Inflammatory macrophage treated with lipopolysaccharide for 4 hours (primary cell): ENCODE results near the gene PAX2.
A peak's percentile ranks its signal among the peaks of the same experiment; 100 is the strongest.

ENCODE experiments used
- DNase-seq: peaks from one replicate; pipeline ENCODE4 v3.0.0-alpha.2; 2020

PAX2 gene

DNA sequence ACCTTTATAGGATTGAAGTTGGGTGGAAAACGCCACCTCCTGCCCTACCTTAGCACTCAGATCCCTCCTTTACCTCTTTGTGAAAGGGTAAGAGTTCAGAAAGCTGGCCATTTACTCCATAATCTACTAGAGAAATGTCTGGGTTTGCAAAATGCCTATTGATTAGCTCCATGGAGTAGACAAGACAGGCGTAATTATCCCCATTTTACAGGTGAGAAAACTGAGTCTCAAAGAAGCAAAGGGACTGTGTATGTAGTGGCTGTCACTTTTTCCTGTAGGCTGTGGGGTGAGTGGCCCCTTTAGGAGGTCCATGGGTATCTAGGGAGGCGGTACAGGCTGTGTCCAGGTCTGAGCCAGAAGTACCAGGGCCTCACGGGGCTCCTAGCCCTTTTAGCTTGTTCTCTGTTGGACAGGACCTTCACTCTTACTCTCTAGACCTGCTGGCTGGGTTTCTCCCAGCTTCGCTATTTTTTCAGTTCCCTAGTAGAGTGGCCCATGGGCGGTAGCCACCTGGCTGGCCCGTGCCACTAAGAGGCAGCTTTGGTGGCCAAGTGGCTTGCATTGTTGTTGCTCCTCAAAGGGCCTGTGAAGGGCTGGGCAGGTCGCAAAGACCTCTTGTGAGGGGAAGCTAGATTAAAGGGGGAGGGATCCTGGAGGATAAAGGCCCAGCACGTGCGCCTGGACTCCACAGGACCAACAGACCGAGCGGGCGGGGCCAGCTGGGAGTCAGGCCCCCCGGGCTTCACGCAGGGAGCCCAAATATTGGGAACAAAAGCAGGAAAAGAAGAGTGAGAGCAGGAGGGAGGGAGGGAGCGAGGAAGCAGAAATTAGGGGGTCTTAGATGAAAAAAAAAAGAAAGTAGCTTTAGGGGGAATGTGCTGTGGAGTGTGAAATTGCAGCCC is 4.7 kb upstream of the PAX2 start:
- no peak for DNase-seq

DNA sequence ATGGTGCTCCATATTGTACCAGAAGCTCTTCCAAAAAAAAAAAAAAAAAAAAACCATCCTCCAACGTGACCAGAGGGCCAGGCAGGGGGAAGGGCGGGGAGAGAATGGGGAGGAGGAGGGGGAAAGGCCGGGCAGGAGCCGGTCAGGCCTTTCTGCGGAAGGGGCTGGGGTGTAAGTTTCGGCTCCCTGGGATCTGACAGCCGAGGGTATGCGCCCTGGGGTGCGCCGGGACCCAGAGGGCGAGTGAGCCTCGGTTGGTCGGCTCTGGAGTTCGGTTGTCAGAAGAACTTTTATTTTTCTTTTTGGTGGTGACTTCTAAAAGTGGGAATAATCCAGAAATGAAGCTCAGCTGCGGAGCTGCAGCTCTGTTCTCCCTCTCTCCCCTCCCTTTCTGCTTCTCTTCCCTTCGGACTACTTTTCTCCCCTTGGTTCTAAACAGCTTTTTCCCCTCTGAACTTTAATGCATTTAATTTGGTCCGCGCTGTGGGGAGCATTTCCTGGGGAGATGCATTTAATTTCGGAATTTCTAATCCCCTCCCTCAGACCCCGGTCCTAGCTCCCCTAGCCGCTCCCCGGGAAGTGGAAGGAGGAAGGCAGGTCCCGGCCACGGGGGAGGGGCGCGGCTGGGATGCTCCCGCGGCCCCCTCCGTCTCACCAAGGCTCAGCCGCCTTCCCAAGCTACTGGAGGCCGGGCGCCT is 3.9 kb upstream of the PAX2 start:
- DNase-seq = no peak

DNA sequence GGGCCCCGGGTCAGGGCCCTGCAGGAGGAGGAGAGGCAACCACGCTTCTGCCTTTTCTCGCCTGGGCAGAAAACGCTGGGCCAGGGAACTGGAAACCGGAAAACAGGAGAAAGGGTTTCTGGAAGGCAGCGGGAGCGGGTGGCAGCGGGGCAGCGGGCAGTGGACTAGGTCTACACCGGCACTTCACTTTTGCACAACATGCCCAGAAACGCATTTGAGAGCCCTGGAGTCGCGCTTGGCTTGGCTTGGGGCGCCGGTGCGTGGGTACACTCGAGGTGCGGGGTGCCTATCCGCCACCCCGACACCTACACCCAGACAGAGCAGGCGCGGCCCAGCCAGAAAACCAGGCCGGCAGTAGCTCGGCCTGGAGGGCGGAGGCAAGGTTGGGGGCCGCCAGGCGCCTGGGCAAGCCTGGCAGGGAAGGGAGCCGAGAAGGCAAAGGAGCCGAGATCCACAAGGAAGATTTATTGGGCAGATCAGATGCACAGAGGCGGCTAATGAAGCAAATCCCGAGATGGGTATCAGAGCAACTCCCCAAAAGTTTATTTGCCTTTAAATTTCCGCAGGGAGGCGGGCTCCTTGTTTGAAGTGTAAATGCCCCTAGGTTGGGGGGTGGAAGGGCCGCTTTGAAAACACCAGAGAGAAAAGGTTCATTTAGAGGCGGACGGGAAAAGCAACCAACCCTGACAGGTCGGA is 3.2 kb upstream of the PAX2 start:
- no peak for DNase-seq

DNA sequence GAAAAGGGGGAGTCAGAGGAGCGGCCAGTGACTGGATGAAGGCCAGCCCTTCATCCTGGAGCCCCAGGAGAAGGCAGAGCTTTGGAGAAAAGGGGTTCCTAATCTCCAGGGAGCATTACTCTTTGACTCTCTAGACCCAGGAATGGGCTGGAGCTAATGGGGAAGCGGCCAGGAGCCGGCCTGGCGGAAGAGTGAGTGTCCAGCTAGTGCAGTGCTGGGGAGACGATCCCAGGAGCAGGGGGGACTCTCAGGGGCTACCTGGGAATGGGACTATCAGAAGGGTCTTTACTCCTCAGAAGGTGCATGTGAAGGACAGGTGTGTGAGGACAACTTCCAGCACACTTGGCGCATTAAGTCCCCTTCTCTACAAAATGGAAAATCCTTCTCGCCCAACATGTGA is 2.4 kb upstream of the PAX2 start:
- no peak for DNase-seq

DNA sequence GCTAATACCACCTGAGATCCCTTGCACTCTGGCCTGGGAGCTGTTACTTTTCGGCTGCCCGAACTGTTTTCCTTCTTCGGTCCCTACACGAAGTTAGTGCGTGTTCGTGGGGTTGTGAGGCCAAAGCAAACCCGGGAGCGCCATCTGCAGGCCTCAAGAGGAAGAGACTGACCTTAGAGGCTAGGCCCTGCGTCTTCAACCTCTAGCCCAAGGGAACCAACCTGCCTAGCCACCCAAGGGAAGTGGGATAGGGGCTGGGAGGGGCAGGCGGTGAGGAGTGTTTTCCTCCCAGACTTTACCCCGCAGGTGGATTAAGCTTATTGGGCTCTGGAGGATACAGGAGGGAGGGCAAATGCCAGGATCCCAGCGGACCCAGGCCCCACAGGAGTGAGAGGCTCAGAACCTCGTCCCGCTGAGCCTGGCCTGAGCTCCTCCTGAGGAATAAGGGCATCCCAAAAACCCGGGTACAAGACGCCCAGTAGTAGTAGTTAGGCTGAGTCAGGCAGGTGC is 1.7 kb upstream of the PAX2 start:
- peak; percentile 78 for DNase-seq

DNA sequence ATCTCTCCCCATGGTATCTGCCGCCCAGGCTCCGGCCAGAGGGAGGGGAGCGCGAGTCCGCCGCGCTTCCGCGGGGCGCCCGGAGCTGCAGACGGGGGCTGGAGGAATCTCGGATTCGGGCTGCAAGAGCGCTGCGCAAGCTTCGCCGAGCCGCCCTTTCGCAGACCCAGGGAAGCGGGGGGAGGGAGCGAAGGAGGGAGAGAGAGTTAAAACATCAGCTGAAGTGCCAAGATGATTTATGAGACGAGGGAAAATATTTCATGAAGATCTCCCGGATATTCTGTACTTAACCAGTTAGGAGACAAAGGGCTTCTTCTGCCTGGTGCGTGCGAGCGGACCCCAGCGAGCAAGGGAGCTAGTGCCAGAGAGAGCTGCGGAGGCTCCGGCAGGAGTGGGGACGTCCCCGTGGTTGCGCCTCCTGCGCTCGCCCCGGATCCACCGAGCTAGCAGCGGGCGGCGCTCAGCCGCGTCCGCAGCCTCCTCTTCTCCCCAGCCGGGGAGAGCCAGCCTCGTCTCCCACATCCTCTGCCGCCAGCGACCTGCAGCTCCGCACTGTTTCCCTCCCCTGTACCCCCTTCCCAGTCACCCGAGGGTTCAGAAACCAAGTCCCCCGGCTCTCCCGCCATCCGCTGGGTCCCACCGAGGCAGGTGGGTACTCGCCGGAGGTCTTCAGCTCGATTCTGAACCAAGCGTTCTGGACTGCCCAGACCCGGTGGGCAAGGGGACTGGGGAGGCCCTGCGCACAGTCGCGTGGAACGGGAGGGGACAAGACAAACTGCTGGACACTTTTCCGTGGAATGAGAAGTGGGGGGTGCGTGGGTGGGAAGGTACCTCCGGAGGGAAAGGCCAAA is 1.0 kb upstream of the PAX2 start:
- DNase-seq = no peak

DNA sequence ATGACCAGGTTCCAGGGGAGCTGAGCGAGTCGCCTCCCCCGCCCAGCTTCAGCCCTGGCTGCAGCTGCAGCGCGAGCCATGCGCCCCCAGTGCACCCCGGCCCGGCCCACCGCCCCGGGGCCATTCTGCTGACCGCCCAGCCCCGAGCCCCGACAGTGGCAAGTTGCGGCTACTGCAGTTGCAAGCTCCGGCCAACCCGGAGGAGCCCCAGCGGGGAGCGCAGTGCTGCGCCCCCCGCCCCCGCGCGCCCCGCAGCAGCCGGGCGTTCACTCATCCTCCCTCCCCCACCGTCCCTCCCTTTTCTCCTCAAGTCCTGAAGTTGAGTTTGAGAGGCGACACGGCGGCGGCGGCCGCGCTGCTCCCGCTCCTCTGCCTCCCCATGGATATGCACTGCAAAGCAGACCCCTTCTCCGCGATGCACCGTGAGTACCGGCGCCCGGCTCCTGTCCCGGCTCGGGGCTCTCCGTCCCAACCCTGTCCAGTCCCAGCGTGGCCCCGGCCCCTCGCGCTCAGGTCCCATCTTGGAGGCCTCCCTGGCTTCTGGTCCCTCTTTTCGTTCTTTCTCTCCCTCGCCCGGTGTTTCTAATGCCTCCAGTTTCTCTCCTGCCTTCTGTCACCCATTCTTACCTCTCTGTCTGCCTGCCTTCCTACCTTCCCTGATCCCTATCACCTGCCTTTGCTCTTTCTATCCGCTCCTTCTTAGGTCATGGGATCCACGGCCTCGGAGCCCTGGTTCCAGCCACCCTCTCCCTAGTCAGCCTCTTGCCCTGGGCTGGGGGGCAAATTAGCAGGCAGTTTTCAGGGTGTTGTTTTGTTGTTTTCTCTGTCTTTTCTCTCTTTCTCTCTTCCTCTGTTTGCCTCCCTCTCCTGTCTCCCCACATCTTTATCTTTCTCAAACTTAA is 751 bp downstream of the PAX2 start:
- DNase-seq = no peak

DNA sequence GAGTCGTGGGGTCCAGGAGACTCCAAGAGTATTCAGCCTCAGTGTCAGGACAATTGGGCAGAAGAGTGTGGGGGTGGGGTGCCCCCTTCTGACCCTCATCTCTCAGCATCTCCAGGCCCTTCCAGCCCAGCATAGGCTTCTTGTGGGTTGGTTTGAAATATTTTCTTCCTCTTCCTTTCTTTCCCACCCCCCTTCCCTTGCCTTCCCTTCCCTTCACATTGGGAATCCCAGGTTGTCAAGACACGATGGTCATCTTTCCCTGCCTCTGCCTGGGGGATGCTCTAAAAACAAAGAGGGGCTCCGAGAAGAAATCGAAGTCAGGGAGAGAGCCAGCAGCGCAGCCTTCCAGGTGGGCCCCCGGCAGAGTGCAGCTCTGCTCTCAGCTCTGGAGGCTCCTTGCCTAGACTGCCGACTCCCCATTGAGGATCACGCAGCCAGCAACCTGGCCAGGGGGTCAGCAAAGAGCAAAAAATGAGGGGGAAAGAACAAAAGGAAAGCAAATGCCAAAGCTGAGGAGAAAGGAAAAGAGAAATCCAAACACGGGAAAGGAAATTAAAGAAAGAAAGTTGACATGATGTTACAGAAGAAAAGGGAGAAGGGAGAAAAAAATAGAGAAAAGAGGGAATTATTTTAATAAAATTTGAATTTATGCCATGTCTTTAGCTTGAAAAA is 1.5 kb downstream of the PAX2 start:
- no peak for DNase-seq

DNA sequence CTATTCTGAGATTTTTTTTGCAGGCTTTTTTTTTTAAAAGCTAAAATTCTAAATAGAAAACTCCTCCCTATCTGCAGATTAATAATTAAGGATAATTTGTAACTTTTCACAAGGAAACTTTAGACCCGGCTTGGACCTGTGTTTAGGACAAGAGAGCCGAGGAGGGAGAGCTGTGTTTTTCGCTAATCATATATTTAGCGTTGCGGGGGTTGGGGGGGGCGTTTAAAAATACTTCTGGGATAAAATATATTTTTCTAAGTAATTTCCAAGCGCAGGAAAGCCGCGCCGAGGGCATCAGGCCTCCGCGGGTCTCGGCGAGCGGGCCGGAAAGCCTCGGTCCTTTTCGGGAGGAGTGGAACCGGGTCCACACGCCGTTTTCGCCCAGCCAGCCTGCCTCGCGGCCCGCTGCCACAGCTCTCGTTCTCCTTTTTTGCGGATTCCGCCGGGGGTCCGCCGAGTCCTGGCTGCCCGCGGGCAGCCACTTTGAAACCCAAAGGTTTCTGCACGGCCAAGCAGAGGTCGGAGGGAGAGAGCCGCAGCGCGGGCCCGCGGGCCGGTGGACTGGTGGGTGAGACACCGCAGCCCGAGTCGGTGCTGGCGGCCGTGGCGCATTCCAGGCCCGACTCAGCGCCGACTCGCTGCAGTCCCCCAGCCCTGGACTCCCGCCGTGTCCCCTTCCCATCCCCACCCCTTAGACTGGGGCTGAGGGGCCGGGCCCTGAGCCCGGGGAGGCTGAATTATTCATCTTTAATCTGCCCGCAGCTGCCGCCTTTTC is 2.3 kb downstream of the PAX2 start:
- no peak for DNase-seq

DNA sequence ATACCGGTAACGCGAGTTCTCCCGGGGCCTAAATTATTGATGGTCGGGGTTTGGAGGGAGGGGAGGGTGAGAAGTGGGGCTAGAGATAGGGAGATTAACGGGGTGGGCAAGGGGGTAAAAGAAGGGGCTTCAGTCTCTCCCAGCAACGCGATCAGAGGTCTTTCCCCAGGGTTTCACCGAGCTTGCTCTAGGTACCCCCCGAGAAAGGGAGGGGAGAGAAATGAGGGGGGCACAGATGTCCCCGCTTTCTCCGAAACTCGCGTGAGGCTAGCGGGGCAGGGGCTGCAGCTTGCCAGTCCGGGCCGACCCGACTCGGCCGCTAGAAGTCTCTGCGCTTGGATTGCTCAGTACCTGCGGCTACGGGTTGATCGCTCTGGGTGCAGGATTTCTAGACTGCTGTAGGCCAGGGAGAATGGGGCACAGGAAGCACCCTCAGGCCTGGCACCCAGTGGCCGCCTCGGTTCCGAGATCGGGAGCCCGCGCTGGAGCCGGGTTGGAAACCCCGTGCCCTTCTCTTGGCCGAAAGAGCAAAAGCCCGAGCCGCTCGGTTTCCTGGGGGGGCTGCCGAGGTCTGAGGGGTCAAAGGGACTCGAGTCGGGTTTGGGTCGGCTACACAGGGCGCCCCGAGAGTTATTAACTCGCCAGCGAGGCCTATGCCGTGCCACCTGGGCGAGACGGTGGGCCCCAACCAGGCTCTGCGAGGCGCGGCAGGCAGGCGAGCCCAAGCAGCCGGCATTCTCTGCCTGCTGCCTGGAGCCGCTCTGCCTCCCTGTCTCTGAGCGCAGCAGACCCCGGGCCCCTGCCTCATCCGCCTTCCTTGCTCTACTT is 3.1 kb downstream of the PAX2 start:
- DNase-seq = no peak

DNA sequence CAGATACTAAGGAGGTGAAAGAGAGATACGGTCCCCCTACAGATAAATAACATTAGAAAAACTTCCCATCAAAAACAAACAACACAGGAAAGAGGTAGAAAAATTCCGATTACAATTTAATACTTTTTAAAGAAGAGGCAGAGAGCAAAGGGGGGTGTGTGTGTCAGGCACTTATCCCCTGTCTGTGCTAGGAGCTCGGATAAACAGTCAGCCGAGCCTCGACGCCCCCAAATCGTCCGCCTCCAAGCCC is 3.6 kb downstream of the PAX2 start:
- no peak for DNase-seq

DNA sequence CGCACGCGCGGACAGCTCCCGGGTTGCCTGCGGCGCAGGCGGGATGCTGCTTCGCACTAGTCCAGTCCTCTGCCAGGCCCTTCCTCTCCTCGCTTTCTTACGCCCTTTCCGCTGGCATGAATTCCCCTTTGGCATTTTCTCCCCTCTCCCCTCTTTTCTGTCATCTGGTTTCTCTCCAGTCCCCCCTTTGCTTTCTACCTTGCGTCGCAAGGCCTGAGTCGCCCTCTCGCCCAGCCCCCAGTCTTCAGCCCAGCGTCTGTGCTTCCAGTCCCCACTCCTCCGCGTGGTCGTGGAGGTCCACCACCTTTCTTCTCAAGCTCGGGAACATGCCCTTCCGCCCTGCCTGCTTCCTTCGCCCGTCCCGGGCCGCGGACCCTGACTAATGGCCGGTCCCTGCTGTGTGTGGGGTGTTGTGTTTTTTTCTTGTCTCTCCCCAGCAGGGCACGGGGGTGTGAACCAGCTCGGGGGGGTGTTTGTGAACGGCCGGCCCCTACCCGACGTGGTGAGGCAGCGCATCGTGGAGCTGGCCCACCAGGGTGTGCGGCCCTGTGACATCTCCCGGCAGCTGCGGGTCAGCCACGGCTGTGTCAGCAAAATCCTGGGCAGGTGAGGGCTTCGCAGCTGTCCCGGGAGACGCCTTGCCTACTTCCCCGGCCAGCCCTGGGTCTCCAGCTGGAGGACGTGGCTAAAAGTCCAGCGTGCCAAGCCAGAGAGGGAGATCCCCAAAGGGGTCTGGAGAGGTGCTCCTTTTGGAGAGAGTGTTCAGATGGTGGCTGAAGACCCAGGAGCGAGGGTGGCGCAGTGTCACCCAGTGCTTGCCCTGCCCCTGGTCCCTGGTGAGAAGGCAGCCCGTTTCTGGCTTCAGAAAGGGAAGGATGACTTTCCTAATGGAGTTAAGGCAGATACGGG is 4.2 kb downstream of the PAX2 start:
- no peak for DNase-seq

DNA sequence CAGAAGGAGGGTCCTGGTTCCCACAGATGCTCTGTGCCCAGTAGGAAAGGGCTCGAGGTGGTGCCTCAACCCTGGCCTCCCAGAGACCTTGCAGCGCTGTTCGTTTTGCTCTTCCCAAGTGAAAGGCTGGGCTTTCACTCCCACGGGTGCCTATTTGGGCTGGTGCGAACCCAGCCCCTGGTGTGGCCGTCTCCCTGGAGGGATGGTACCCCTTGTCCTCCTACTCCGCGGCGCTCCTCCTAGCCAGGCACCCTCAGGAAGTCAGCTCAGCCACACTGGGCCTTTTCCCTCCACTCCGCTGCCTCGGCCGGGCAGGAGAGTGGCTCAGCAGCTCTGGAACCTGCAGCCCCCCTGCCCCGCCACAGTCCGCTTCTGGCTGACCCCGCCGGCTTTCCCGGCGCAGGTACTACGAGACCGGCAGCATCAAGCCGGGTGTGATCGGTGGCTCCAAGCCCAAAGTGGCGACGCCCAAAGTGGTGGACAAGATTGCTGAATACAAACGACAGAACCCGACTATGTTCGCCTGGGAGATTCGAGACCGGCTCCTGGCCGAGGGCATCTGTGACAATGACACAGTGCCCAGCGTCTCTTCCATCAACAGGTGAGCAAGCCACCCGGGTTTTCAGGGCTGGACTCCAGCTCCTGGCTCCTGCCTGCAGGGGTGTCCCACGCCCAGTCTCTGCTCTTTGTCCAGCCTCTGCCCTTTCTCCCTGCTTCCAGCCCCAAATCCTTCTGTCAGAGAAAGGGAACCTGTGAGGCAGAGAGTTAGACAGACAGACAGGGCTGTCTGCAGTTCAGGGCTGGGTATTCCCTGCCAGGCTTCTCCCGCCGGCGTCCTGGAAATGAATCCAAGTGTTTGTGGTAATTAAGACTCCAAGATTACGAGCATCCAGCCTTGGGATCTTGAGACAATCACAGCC is 5.2 kb downstream of the PAX2 start:
- no peak for DNase-seq

DNA sequence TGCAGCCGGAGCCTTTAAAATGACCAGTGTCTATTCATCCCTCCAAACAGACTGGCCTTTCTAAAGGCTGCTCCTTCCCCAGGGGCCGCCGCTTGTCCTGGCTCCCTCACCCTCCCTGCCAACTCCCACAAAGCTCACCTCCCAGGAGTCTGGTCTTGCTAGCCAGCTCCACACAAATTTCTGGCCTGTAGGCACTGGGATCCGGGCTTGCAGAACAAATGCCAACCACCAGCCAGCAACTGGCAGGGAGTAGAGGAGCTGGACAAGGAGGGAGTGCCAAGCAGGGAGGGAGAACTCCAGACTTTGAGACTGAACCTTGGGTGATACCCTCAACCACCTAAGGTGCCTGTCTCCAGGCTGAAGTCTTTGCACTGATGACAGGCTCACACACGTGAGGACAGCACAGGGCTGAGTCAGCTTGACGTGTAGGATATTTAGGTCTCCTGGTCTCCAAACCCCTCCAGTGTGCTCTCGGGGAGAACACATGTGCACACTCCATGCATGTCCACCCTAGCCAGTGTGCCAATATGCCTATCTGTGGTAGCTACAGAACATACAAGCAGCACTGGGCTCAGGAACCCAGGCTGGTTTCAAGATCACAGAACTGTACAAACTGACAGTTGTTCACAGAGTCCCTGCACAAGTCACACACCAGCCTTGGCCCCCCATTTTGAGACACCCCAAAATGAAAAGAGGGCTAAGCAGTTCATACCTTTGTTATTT is 6.0 kb downstream of the PAX2 start:
- no peak for DNase-seq

DNA sequence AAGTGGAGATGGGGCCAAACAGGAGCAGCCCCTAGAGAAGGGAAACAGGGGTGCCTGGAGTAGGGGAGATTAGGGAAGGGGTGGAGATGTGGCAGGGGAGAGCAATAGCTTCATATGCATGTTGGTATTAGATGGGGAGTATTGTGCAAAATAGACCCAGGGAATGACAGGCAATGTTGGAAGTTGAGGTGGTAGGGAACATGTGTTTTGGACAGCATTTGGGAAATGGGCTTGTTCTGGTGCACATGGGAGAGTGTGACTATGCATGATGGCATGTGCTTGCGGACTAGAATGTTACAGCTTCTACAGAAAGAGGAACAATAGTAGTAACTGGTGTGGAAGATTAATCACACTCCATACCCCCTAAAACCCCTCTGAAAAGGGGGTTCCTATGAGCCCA is 10.4 kb downstream of the PAX2 start:
- no peak for DNase-seq

DNA sequence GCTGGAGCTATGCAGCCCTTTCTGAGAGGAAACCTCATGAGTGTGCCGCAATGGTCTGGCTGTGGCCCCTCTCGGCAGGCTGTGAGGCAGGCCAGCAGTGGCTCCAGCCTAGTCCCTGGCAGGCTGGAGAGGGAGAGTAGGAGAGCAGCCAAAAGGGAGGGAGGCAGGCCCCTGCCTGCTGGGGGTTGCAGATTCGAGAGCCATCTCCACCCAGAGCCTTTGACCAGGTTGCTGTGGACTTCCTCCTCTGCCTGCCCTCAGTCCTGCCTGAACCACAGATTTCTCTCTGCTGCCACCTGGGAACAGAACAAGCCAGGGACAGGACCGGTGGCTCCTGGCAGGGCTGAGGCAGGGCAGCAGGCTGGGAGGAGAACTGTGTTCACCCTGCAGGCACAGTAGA is 13.9 kb downstream of the PAX2 start:
- DNase-seq = no peak

DNA sequence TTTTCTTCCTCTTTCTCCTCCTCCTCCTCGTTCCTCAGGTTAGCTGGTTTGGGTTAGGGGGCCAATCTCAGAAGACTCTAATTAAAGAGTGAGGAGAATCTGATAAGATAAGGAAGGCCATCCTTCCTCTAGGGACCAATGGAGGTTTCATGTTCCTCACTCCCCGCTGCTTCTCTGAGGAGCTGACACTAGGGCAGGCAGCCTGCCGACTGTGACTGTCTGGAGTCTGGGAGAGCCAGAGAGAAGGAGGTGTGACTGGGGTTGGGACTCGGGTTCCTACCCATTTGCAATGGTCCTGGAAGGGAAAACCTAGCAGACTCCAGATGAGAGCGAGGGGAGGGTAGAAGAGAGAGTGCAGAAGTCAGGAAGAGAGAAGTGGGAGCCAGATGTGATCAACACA is 15.3 kb downstream of the PAX2 start:
- no peak for DNase-seq
